ENCODE results near the gene IBTK. TPM values are rescaled to one million over a fixed set of nuclear protein-coding genes. Genes with fewer than 3 reads are reported as not detected.

IBTK gene
- total and polyA plus RNA-seq, 7 donors: 18.9 to 26.2 (median 25.0) TPM

- no peak overlapping the region for H3K27ac ChIP-seq
- DNase-seq: no peak
- peaks cover 0 to under 1% (median 0%) of the 10 kb centered on the region in 4 donors for H3K4me1 ChIP-seq
- H3K4me3 ChIP-seq: no peak overlapping the region
- H3K36me3 ChIP-seq: peaks cover 0 to 57% (median 8%) of the 10 kb centered on the region in 4 donors
- no peak for TF ChIP-seq CTCF (IDR thresholded peaks at IDR 0.05)
- no peak for TF ChIP-seq EP300 (IDR thresholded peaks at IDR 0.05)
- TF ChIP-seq POLR2A (IDR thresholded peaks at IDR 0.05): no peak
- TF ChIP-seq POLR2AphosphoS5 (IDR thresholded peaks at IDR 0.05): no peak
- intact Hi-C loops (cut with DNase I): loop anchor here (10.0 kb wide), 1 partner anchor 424 kb away; the partner anchor contains the start of gene TENT5A
- WGBS, 2 donors: 90 to 92% methylated on average over 1 of the region's 1 CpG
- no peaks in the 10 kb centered on the region for H3K9me3 ChIP-seq
- H3K27me3 ChIP-seq: no peaks in the 10 kb centered on the region
These were observed 68.8 kb downstream of the IBTK start for GRCh38 chr6:82178759-82179112.

- WGBS, 2 donors: 74 to 78% methylated on average over 2 of the region's 2 CpGs
- no peaks in the 10 kb centered on the region for H3K27me3 ChIP-seq
- H3K9me3 ChIP-seq: no peaks in the 10 kb centered on the region
- DNase-seq: no peak
- TF ChIP-seq CTCF (IDR thresholded peaks at IDR 0.05) (peak in 1 of 4 experiments; percentile 17), POLR2AphosphoS5 (IDR thresholded peaks at IDR 0.05) (no peak)
- peaks cover 0 to 63% (median 9%) of the 10 kb centered on the region in 4 donors for H3K36me3 ChIP-seq
- H3K4me3 ChIP-seq: no peak overlapping the region
- H3K4me1 ChIP-seq: no peaks in the 10 kb centered on the region
- no peak overlapping the region for H3K27ac ChIP-seq
- intact Hi-C loops (cut with DNase I): loop anchor here (10.0 kb wide), 1 partner anchor 423 kb away; the partner anchor contains the start of gene TENT5A
These were observed 69.3 kb downstream of the IBTK start for GRCh38 chr6:82178077-82178758.

- Histone ChIP-seq H3K27ac (no peak overlapping the region), H3K36me3 (peaks cover 0 to 66% (median 17%) of the 10 kb centered on the region in 4 donors), H3K9me3 (no peaks in the 10 kb centered on the region), H3K4me3 (no peak overlapping the region), H3K4me1 (no peaks in the 10 kb centered on the region), H3K27me3 (no peaks in the 10 kb centered on the region)
- intact Hi-C loops (cut with DNase I): loop anchor here (10.0 kb wide), 1 partner anchor 422 kb away; the partner anchor contains the start of gene TENT5A
- DNase-seq: no peak
- 82 to 84% methylated on average over 1 of the region's 1 CpG for WGBS, 2 donors
- TF ChIP-seq POLR2A (IDR thresholded peaks at IDR 0.05) (no peak), CTCF (IDR thresholded peaks at IDR 0.05) (no peak), EP300 (IDR thresholded peaks at IDR 0.05) (no peak)
These were observed 70.9 kb downstream of the IBTK start for GRCh38 chr6:82176616-82177015.

GRCh38 chr6:82172594-82172993 is 75.0 kb downstream of the IBTK start:
- DNase-seq: no peak
- intact Hi-C loops (cut with DNase I): loop anchor here (10.0 kb wide), 1 partner anchor 418 kb away; the partner anchor contains the start of gene TENT5A
- Histone ChIP-seq H3K27me3 (no peaks in the 10 kb centered on the region), H3K36me3 (peaks cover 0 to 73% (median 13%) of the 10 kb centered on the region in 4 donors), H3K4me3 (no peak overlapping the region), H3K27ac (no peak overlapping the region), H3K4me1 (no peaks in the 10 kb centered on the region), H3K9me3 (no peaks in the 10 kb centered on the region)
- TF ChIP-seq POLR2AphosphoS5 (IDR thresholded peaks at IDR 0.05) (no peak), CTCF (IDR thresholded peaks at IDR 0.05) (no peak), POLR2A (IDR thresholded peaks at IDR 0.05) (no peak), EP300 (IDR thresholded peaks at IDR 0.05) (no peak)
- 96 to 97% methylated on average over 5 of the region's 5 CpGs for WGBS, 2 donors

Data from sigmoid colon (tissue), 7 donors.